Lower leg skin (tissue), 4 donors: ENCODE measurements around the gene GNAL. TPM values are rescaled to one million over a fixed set of nuclear protein-coding genes. Genes with fewer than 3 reads are reported as not detected.

ENCODE experiments used
- DNase-seq, 2 donors: peaks; one replicate each; pipeline ENCODE4 v3.0.0-alpha.2; 2019; ENCODE audit warnings: low spot score in 2 of 2
- H3K4me3 ChIP-seq: fragments of 200-600 bp; sonication (generic); 2 replicates; pipeline ENCODE4 v1.5.1; 2017; ENCODE audit warnings: mild to moderate bottlenecking, low read depth; ENCODE audit not compliant: poor library complexity, severe bottlenecking
- CTCF ChIP-seq, 3 donors: fragments of 450-650 bp; IDR thresholded peaks; one replicate each; pipeline ENCODE4 v1.5.1; 2016; ENCODE audit warnings: antibody characterized with exemption in 3 of 3, mild to moderate bottlenecking in 3 of 3, moderate library complexity in 2 of 3
- POLR2A ChIP-seq, 2 donors: fragments of 450-650 bp; IDR thresholded peaks; one replicate each; pipeline ENCODE4 v1.6.1; 2016 to 2017; ENCODE audit warnings: antibody characterized with exemption in 2 of 2, mild to moderate bottlenecking in 1 of 2, moderate library complexity in 1 of 2
- WGBS, 2 donors: methylation state at CpG; one replicate each; pipeline ENCODE4 v1.1.5; 2018; 5-methylcytosine and 5-hydroxymethylcytosine counted together
- intact Hi-C: fragments of 100-400 bp; cut with DNase I; formaldehyde crosslinking; loops from one replicate; pipeline ENCODE4 v1.15.0; 2023; ENCODE audit warnings: low total_unique reads
- total RNA-seq, 4 donors: library from RNA; depleted of rRNA; stranded (reverse); fragments of >200 nt; gene quantifications; one replicate each; pipeline ENCODE4 v1.1.0, GENCODE V29; 2016

Gene GNAL
- total RNA-seq, 4 donors from 2014 or later, result 12.3 to 15.9 (median 14.5) TPM

GRCh38 chr18:11794195-11794594 lies 105.1 kb downstream of the GNAL start:
- H3K4me3 ChIP-seq, result no peak overlapping the region
- intact Hi-C loops, result no loop called here
- WGBS, 2 donors, result 93 to 95% methylated on average over 3 of the region's 3 CpGs
- DNase-seq, result no peak
- TF ChIP-seq CTCF (IDR thresholded peaks at IDR 0.05), result no peak
- TF ChIP-seq POLR2A (IDR thresholded peaks at IDR 0.05), result no peak

- intact Hi-C loops, result no loop called here
- DNase-seq, result no peak
- TF ChIP-seq POLR2A (IDR thresholded peaks at IDR 0.05) (no peak), CTCF (IDR thresholded peaks at IDR 0.05) (no peak)
- no peak overlapping the region for H3K4me3 ChIP-seq
- WGBS, 2 donors, result 91% methylated on average over 6 of the region's 6 CpGs
Measured at GRCh38 chr18:11795916-11796315, 106.9 kb downstream of the GNAL start.

DNA sequence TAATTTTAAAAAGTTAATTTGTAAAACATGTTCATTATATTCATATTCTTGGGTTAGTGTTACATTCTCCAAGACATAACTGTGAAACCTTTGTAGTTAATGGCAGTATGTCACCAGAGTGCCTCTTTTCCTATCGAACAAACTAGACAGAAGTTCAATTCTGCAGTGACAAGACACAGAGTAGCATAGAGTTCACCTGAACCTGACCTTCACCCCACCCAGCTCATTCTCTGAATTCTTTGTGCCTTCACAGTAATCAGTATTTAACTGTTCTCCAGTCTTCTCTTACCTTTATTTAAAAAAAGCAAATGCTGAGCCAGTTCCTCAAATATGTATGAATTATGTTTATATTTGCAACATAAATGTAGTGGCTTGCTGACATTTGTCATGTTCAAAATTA lies 109.2 kb downstream of the GNAL start:
- WGBS, 2 donors, result 59 to 60% methylated on average over 1 of the region's 1 CpG

GRCh38 chr18:11799066-11799465 lies 110.0 kb downstream of the GNAL start:
- 91 to 96% methylated on average over 2 of the region's 2 CpGs for WGBS, 2 donors
- intact Hi-C loops, result no loop called here
- no peak for TF ChIP-seq CTCF (IDR thresholded peaks at IDR 0.05)
- TF ChIP-seq POLR2A (IDR thresholded peaks at IDR 0.05), result no peak
- DNase-seq, result no peak
- no peak overlapping the region for H3K4me3 ChIP-seq

More for the DNA sequence above, 109.2 kb downstream of the GNAL start:
- no peak overlapping the region for H3K4me3 ChIP-seq
- intact Hi-C loops, result no loop called here
- no peak for DNase-seq
- TF ChIP-seq POLR2A (IDR thresholded peaks at IDR 0.05) (no peak), CTCF (IDR thresholded peaks at IDR 0.05) (no peak)

- 90 to 91% methylated on average over 5 of the region's 5 CpGs for WGBS, 2 donors
- TF ChIP-seq POLR2A (IDR thresholded peaks at IDR 0.05) (no peak), CTCF (IDR thresholded peaks at IDR 0.05) (no peak)
- no peak overlapping the region for H3K4me3 ChIP-seq
- intact Hi-C loops, result no loop called here
- no peak for DNase-seq
Measured at GRCh38 chr18:11800566-11801334, 111.7 kb downstream of the GNAL start.

GRCh38 chr18:11801573-11801972 lies 112.5 kb downstream of the GNAL start:
- DNase-seq, result no peak
- 84 to 89% methylated on average over 4 of the region's 4 CpGs for WGBS, 2 donors
- no peak overlapping the region for H3K4me3 ChIP-seq
- no peak for TF ChIP-seq POLR2A (IDR thresholded peaks at IDR 0.05)
- no peak for TF ChIP-seq CTCF (IDR thresholded peaks at IDR 0.05)
- intact Hi-C loops, result no loop called here
